K562 (cell line): ENCODE data around the gene EPN3. TPM values are rescaled to one million over a fixed set of nuclear protein-coding genes. Genes with fewer than 3 reads are reported as not detected.

Experiments
- ATAC-seq: fragments of 200-7000 bp; cut with Tn5 transposase; 3 replicates; pipeline ENCODE4 v1.9.1; 2020; ENCODE audit warnings: moderate library complexity
- BruUV-seq: library from RNA; stranded (reverse); fragments of 400-500 nt; replicated peaks from 2 replicates; lab custom pipeline; 2021; lab: Mats Ljungman, UMichigan
- CTCF ChIA-PET: fragments of 300-600 bp; formaldehyde crosslinking; extraction: SDS; loops from one replicate; lab custom pipeline; 2021; ENCODE audit warnings: low intra/inter-chr PET ratio; lab: Yijun Ruan, JAX
- POLR2A ChIA-PET: fragments of 300-600, 350-650 bp; sonication (Branson Sonifier 250); formaldehyde crosslinking; extraction: SDS; loops from one replicate; lab custom pipeline; 2021; ENCODE audit warnings: antibody characterized with exemption, inconsistent platforms; lab: Yijun Ruan, JAX
- DNase-seq, 4 experiments: peaks; one replicate each; pipeline versions ENCODE4 v3.0.0 to v3.0.0-alpha.2; 2011 to 2018; ENCODE audit warnings: low spot score in 3 of 4, mixed read lengths in 3 of 4; ENCODE audit errors: extremely low read depth in 1 of 4
- FAIRE-seq: peaks from 2 replicates; lab custom pipeline; 2011; peaks lifted over from hg19 to GRCh38; lab: Jason Lieb, UNC
- H2AFZ ChIP-seq: 2 replicates; pipeline ENCODE4 v1.6.0; 2011; ENCODE audit warnings: low read depth, low read length, control low read depth, inconsistent platforms
- H3K27ac ChIP-seq: fragments of 200-600 bp; 3 replicates; pipeline ENCODE4 v1.8.0; 2011; ENCODE audit warnings: low read depth, mild to moderate bottlenecking, control low read depth, inconsistent platforms, low read length, moderate library complexity, mixed read lengths; ENCODE audit errors: extremely low read depth
- H3K27me3 ChIP-seq, 2 experiments: fragments of 300-600 bp in 1 of 2; 2 replicates in 1 of 2; 3 replicates in 1 of 2; pipeline versions ENCODE4 v1.6.0 to v1.8.0; 2011; ENCODE audit warnings: inconsistent platforms in 2 of 2, low read length in 2 of 2, mild to moderate bottlenecking in 1 of 2, mixed read lengths in 1 of 2, moderate library complexity in 1 of 2; ENCODE audit not compliant: control insufficient read depth in 2 of 2, insufficient read depth in 2 of 2
- H3K36me3 ChIP-seq: fragments of 300-600 bp; 3 replicates; pipeline ENCODE4 v1.8.0; 2011; ENCODE audit warnings: mild to moderate bottlenecking, low read length, inconsistent platforms; ENCODE audit not compliant: control insufficient read depth, insufficient read depth
- H3K4me1 ChIP-seq, 2 experiments: fragments of 200-600 bp in 1 of 2; replicated peaks in 1 of 2; 2 replicates in 1 of 2; 3 replicates in 1 of 2; pipeline versions ENCODE4 v1.5.1 to v1.8.0; 2011; ENCODE audit warnings: inconsistent platforms in 2 of 2, low read length in 2 of 2, mild to moderate bottlenecking in 1 of 2, mixed read lengths in 1 of 2, moderate library complexity in 1 of 2; ENCODE audit not compliant: control insufficient read depth in 2 of 2, insufficient read depth in 2 of 2
- H3K4me2 ChIP-seq: 2 replicates; pipeline ENCODE4 v1.6.1; 2011; ENCODE audit warnings: low read length, control low read depth, inconsistent platforms, mixed read lengths; ENCODE audit not compliant: insufficient read depth
- H3K4me3 ChIP-seq: fragments of 200-600 bp; sonication (generic), shearing (Covaris generic); 2 replicates; pipeline ENCODE4 v1.5.1; 2016; ENCODE audit warnings: control low read depth, inconsistent platforms
- H3K79me2 ChIP-seq: fragments of 200-600 bp; 3 replicates; pipeline ENCODE4 v1.8.0; 2011; ENCODE audit warnings: low read length, inconsistent platforms; ENCODE audit not compliant: control insufficient read depth, insufficient read depth
- H3K9ac ChIP-seq, 2 experiments: 2 replicates each; pipeline versions ENCODE4 v1.6.0 to v1.6.1; 2011; ENCODE audit warnings: low read depth in 2 of 2, low read length in 2 of 2, control low read depth in 1 of 2, inconsistent platforms in 1 of 2, mild to moderate bottlenecking in 1 of 2, mixed read lengths in 1 of 2; ENCODE audit not compliant: insufficient read depth in 1 of 2
- H3K9me1 ChIP-seq: one replicate; pipeline ENCODE4 v1.6.0; 2011; ENCODE audit warnings: inconsistent platforms, mild to moderate bottlenecking, low read length, moderate library complexity; ENCODE audit not compliant: control insufficient read depth, insufficient read depth
- H3K9me3 ChIP-seq: replicated peaks from 2 replicates; pipeline ENCODE4 v1.5.1; 2011; ENCODE audit warnings: low read depth, low read length, inconsistent platforms; ENCODE audit not compliant: control insufficient read depth, insufficient read depth
- H4K20me1 ChIP-seq: replicated peaks from 2 replicates; pipeline ENCODE4 v1.6.1; 2011; ENCODE audit warnings: low read length, inconsistent platforms, mixed read lengths; ENCODE audit not compliant: control insufficient read depth, insufficient read depth
- CHD2 ChIP-seq: IDR thresholded peaks from 2 replicates; pipeline ENCODE4 v1.6.1; 2011; ENCODE audit warnings: low read depth, low read length
- FOXA3 ChIP-seq, 2 experiments: fragments of 450-650 bp in 1 of 2; sonication (generic) in 1 of 2; formaldehyde crosslinking; IDR thresholded peaks in 1 of 2; conservative IDR thresholded peaks in 1 of 2; 2 replicates each; pipeline versions ENCODE4 v1.4.0 to v1.8.0; 2020 to 2022; ENCODE audit warnings: mild to moderate bottlenecking in 2 of 2, missing genetic modification reagents in 1 of 2
- GATAD2B ChIP-seq: fragments of 450-650 bp; IDR thresholded peaks from 2 replicates; pipeline ENCODE4 v1.6.1; 2017; ENCODE audit warnings: mild to moderate bottlenecking, borderline replicate concordance
- MTA2 ChIP-seq: fragments of 450-650 bp; IDR thresholded peaks from 2 replicates; pipeline ENCODE4 v1.6.1; 2016; ENCODE audit warnings: low read depth
- RBFOX2 ChIP-seq: fragments of 200-400 bp; formaldehyde crosslinking; IDR thresholded peaks from 2 replicates; pipeline ENCODE4 v1.6.1; 2017; ENCODE audit warnings: low read depth, mild to moderate bottlenecking, low read length, moderate library complexity
- RFX1 ChIP-seq: fragments of 450-650 bp; IDR thresholded peaks from 2 replicates; pipeline ENCODE4 v1.6.1; 2016; ENCODE audit warnings: mild to moderate bottlenecking, moderate library complexity
- SIRT6 ChIP-seq: IDR thresholded peaks from one replicate; pipeline ENCODE4 v1.6.1; 2012; ENCODE audit warnings: low read depth, mild to moderate bottlenecking, control low read depth, inconsistent platforms, low read length, moderate library complexity
- SUPT5H ChIP-seq: fragments of 450-650 bp; IDR thresholded peaks from 2 replicates; pipeline ENCODE4 v1.6.1; 2016
- TCF3 ChIP-seq: sonication (generic); formaldehyde crosslinking; IDR thresholded peaks from 2 replicates; pipeline ENCODE4 v1.4.0; 2020; ENCODE audit warnings: mild to moderate bottlenecking, missing genetic modification reagents
- WHSC1 ChIP-seq: IDR thresholded peaks from one replicate; pipeline ENCODE4 v1.6.1; 2012; ENCODE audit warnings: low read length, control low read depth, inconsistent platforms
- ZFP30 ChIP-seq: fragments of 250-450 bp; sonication (Bioruptor Pico); IDR thresholded peaks from 2 replicates; pipeline ENCODE4 v1.8.0; 2022; ENCODE audit warnings: moderate library complexity, mild to moderate bottlenecking, inconsistent platforms, borderline replicate concordance
- ZNF589 ChIP-seq: fragments of 200-800 bp; sonication (Bioruptor generic); IDR thresholded peaks from 2 replicates; pipeline ENCODE4 v1.6.1; 2016; ENCODE audit warnings: low read depth, missing genetic modification characterization, missing compliant biosample characterization
- WGBS: fragments of 100-300 bp; shearing (Covaris generic); methylation state at CpG from one replicate; pipeline ENCODE4 v1.1.6; 2016; ENCODE audit warnings: low coverage, mixed read lengths; ENCODE audit not compliant: insufficient coverage; ENCODE audit errors: missing lambda C conversion rate; 5-methylcytosine and 5-hydroxymethylcytosine counted together
- in situ Hi-C: fragments of 300-500 bp; cut with MboI; formaldehyde crosslinking; loops from 4 replicates; pipeline ENCODE4 v1.15.0; 2018; ENCODE audit warnings: inconsistent platforms, mixed read lengths
- intact Hi-C: fragments of 100-400 bp; cut with micrococcal nuclease; formaldehyde crosslinking; loops from 2 replicates; pipeline ENCODE4 v1.14.2; 2022
- polyA plus RNA-seq, 8 experiments: library from polyadenylated mRNA; depleted of rRNA in 4 of 8; stranded (reverse) in 5 of 8; unstranded in 3 of 8; fragments of >200 nt; fragmentation: Nextera tagmentation in 2 of 8; fragmentation: Illumina TruSeq in 1 of 8; extraction: Ambion mirVana in 2 of 8; extraction: Trizol in 1 of 8; gene quantifications; 2 replicates each; pipeline versions ENCODE4 v1.2.1 to v1.2.3, GENCODE V29; 2011 to 2014; ENCODE audit warnings: inconsistent platforms in 1 of 8, missing spikeins in 1 of 8
- total RNA-seq, 7 experiments: library from RNA; depleted of rRNA in 6 of 7; stranded (reverse); fragments of >200 nt in 6 of 7; fragmentation: Illumina TruSeq in 2 of 7; extraction: Trizol in 2 of 7; gene quantifications; 2 replicates each; pipeline versions ENCODE4 v1.2.1 to v1.2.3, GENCODE V29; 2011 to 2021; ENCODE audit warnings: low replicate concordance in 1 of 7
- TF ChIP-seq, protein P1 (sequence below): sonication (generic); formaldehyde crosslinking; IDR thresholded peaks from 2 replicates; pipeline ENCODE4 v1.8.0; 2022; ENCODE audit warnings: mild to moderate bottlenecking, missing genetic modification reagents

EPN3 gene
- total and polyA plus RNA-seq, 9 of the 15 experiments (the other 6 are each of a cell fraction or from before 2014, with no cell fraction given), result 0.16 TPM; not detected in 8

- no peaks in the 10 kb centered on the region for H3K9me1 ChIP-seq
- no peak overlapping the region for H3K9ac ChIP-seq
- peaks cover 5 to 15% of the 10 kb centered on the region in 2 experiments; a peak in 3 of 5 replicates for H3K4me1 ChIP-seq
- ChIA-PET CTCF (no interaction called here), POLR2A (interaction anchor here (1.1 to 1.6 kb wide), 2 partner anchors 9 to 23 kb away, joined by 3 read pairs; no protein-coding TSS in a partner anchor)
- no peak for DNase-seq
- H4K20me1 ChIP-seq, result peaks cover 7% of the 10 kb centered on the region; the same call in 1 of the 2 replicates
- no peak overlapping the region for H3K4me2 ChIP-seq
- intact Hi-C loops (no loop called here), in situ Hi-C loops (no loop called here)
- no peaks in the 10 kb centered on the region for H3K36me3 ChIP-seq
- no peak overlapping the region for H3K27ac ChIP-seq
- ATAC-seq, result no peak
- H3K27me3 ChIP-seq, result peaks cover 5 to 68% of the 10 kb centered on the region in 2 experiments; a peak in 4 of 5 replicates
- no peak for FAIRE-seq
- no peaks in the 10 kb centered on the region for H3K9me3 ChIP-seq
- H3K4me3 ChIP-seq, result no peak overlapping the region
- no TSS peak for BruUV-seq
- 17% methylated on average over 7 of the region's 7 CpGs for WGBS
- H3K79me2 ChIP-seq, result no peaks in the 10 kb centered on the region
- no peak overlapping the region for H2AFZ ChIP-seq
- TF ChIP-seq CHD2 (no peak), SUPT5H (no peak), ZNF589 (CRISPR knock-in tag) (no peak), TCF3 (CRISPR knock-in tag) (no peak), MTA2 (no peak), WHSC1 (no peak), RFX1 (no peak), SIRT6 (no peak), GATAD2B (no peak), FOXA3 (CRISPR knock-in tag; conservative IDR thresholded peaks at IDR 0.05 in 1 of 2, IDR thresholded peaks at IDR 0.05 in 1 of 2) (no peak), ZFP30 (CRISPR knock-in tag) (no peak), RBFOX2 (no peak)
- TF ChIP-seq, protein P1, sequence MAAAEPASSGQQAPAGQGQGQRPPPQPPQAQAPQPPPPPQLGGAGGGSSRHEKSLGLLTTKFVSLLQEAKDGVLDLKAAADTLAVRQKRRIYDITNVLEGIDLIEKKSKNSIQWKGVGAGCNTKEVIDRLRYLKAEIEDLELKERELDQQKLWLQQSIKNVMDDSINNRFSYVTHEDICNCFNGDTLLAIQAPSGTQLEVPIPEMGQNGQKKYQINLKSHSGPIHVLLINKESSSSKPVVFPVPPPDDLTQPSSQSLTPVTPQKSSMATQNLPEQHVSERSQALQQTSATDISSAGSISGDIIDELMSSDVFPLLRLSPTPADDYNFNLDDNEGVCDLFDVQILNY (CRISPR knock-in tag), result no peak
Measured at GRCh38 chr17:50569592-50569991, 37.1 kb downstream of the EPN3 start.
